ENCODE results near the gene SIL1.

- no peak for TF ChIP-seq CTCF (conservative IDR thresholded peaks at IDR 0.05; ENCODE audit: low read depth, low read length)
- TF ChIP-seq EZH2 (IDR thresholded peaks at IDR 0.05; ENCODE audit: borderline replicate concordance, low read depth, low read length, poor library complexity, severe bottlenecking): no peak
Observed at GRCh38 chr5:138922494-138922893, 275.7 kb downstream of the SIL1 start.
